Umbilical cord (tissue), 2 donors: ENCODE measurements around the gene TEPSIN. TPM values are rescaled to one million over a fixed set of nuclear protein-coding genes. Genes with fewer than 3 reads are reported as not detected.
A peak's percentile ranks its signal among the peaks of the same experiment; 100 is the strongest.

Experiments used
- DNase-seq: peaks from one replicate; pipeline ENCODE4 v3.0.0-alpha.2; 2015; ENCODE audit warnings: low spot score
- total RNA-seq: library from RNA; depleted of rRNA; stranded (reverse); fragments of >200 nt; gene quantifications from one replicate; pipeline ENCODE4 v1.2.3, GENCODE V29; 2014; ENCODE audit warnings: low replicate concordance; ENCODE audit not compliant: insufficient read depth

The TEPSIN gene, protein sequence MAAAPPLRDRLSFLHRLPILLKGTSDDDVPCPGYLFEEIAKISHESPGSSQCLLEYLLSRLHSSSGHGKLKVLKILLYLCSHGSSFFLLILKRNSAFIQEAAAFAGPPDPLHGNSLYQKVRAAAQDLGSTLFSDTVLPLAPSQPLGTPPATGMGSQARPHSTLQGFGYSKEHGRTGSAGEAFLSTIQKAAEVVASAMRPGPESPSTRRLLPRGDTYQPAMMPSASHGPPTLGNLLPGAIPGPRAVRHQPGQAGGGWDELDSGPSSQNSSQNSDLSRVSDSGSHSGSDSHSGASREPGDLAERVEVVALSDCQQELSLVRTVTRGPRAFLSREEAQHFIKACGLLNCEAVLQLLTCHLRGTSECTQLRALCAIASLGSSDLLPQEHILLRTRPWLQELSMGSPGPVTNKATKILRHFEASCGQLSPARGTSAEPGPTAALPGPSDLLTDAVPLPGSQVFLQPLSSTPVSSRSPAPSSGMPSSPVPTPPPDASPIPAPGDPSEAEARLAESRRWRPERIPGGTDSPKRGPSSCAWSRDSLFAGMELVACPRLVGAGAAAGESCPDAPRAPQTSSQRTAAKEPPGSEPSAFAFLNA
- total RNA-seq: 9.4 TPM

DNA sequence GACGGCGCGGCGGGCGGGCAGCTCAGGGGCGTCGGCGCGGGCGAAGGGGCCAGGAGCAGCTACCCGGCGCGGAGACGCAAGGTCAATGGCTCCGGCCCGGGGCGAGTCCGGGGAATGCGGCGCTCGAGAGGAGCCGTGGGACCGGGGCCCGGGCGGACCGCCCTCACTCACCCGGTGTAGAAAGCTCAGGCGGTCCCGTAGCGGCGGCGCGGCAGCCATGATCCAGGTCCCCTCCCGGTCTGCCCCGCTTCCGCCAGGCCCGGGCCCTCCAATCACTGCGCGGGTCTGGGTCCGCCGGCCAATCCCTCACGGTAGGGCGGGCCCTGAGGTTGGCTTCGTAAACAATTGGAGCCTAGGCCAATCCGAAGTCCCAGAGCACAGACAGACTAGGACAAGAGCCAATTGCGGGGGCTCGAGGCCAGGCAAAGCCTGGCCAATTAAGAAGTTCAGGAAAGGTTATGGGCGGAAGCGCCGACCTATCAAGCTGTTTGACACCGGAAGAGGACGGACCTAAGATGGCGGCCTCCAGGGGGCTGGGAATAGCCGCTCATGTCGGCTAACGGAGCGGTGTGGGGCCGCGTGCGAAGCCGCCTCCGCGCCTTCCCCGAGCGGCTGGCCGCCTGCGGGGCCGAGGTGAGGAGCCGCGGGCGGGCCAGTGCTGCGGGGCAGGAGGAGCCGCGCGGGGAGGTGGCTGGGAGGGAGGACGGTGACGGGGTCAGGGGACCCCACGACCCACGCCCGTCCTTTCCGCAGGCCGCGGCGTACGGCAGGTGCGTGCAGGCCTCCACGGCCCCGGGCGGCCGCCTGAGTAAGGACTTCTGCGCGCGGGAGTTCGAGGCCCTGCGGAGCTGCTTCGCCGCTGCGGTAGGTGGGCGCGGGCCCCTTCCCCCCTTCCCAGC is at the start of gene TEPSIN, which contains the start of gene NDUFAF8:
Gene TEPSIN, minus strand, starts transcription at position 241 of the 899 bp plus-strand sequence. Its CDS starts 22 bp downstream, at position 219.
Gene NDUFAF8, plus strand, starts transcription at position 504 of the 899 bp plus-strand sequence. Its CDS starts 46 bp downstream, at position 550.
- DNase-seq: peak; percentile 100

DNA sequence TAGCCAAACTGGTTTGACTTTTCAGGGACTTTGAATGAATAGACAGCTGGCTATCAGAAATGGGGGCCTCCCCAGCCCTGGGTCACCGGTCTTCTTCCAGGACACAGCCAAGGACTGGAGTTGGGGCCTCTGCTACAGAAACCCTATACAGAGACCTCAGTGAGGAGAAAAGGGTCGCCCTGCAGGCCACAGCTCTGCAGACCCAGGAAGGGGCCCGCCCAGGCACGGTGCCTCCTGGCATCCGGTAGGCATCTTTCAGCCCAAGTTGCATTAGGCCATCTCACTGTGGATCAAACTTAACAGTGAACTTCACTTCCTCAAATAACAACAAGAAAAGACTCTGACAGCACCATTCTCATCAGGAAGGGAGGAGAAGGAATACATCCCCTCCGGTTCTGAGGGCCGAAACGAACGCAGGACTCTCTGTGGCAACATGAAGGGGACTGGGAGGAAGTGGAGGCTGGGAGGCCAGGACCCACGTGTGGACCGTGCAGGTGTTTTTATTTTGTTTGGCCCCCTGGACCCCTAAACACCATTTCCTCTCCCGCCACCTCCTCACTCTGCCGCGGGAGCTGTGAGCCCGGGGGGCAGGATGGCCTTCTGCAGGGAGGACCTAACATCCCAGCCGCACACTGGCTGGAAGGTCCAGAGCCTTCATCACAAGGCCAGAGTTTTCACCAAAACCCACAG is 49.0 kb upstream of the TEPSIN start:
- DNase-seq: no peak

DNA sequence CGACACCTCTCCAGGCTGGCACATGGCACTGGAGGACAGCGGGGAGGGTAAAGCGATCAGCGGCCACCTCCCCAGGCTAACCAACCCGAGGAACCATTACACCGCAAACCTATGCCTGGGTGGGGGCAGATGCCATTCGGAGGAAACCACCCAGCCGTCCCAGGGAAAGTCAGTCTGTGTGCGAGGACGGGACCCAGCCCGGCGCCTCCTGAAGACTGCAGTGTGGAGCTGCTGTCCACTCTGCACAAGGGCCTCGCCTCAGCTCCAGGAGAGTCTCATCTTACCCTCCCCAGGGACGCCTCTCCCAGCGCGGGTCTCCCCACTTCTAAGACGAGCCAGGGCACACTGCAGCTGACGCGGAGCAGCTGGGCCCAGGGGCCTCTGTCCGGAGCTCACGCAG is 48.3 kb upstream of the TEPSIN start:
- DNase-seq: no peak

DNA sequence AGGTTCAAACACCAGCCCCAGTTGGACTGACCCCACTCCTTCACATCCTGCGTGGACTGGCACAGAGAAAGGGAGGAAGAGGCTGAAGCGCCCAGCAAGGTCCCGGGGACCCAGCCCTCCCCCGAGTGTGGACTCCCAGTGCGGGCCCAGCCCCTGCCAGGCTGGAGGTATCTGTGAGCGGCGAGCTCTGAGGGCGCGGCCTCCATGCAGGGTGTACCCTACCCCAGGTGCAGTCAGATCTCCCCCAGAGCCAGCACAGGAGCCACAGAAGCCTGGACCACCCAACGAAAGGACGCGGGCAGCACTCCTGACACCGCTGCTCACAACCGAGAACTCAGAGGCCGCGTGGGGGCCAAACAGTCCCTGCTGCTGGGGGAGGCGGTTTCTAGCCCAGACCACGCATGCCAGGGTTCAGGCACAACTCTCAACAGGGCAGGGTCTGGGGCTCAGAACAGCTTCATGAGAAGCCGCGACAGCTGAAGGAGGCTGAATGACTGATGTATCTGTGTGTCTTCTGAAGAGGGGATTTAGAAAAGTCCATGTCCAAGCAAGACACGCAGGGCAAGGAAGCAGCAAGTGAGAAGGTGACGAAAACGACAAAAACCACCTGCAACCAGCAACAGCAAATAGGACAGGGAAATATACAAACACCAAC is 47.8 kb upstream of the TEPSIN start:
- DNase-seq: no peak

DNA sequence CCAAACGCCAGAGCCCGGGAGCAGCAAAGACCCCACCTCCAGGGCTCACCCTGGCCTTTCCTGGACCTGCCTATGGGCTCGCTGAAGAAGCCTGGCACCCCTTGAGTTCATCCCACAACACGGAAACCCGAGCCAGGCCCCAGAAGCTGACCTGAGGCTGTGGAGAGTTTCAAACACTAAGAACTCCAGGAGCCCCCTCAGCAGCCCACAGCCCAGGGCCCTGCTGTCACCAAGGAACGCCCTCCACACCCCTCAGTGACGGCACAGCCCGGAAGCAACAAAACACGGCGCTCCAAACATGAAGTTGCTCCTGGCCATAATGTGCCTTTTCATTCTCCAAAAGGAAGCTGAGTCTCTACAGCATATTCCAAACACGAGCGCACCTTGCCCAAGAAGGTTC is 47.0 kb upstream of the TEPSIN start:
- DNase-seq: no peak

DNA sequence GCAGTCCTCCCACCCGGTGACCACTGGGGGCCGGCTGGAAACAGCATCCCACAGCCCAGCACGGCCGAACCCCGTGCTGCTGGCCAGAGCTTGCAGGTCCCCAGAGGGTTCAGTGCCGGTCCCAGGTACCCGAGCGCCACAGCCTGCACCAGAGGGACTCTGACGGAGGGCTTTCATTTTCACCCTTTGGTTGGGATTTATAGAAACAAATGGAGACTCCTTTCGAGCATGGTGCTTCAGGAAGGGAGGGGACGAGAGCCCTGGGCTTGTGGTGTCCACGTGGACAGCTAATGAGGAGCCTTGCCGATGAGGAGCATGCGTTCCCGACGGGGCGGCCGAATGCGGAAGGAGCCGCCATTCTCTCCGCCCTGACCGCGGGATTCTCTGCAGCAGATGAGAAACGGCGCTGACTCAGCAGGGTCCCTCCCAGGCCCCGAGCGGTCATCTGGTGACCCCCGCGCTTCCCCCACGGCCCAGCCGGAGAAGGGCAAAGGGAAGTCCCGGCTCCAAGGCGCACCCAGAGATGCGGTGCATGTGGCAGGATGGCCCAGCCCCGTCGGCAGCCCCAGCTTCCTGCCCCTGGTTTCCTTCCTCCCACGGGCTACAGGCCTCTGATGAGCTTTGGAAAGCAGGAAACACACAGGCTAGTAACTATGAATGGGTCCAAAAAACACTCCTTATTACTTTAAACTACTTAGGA is 46.5 kb upstream of the TEPSIN start:
- DNase-seq: peak; percentile 61

DNA sequence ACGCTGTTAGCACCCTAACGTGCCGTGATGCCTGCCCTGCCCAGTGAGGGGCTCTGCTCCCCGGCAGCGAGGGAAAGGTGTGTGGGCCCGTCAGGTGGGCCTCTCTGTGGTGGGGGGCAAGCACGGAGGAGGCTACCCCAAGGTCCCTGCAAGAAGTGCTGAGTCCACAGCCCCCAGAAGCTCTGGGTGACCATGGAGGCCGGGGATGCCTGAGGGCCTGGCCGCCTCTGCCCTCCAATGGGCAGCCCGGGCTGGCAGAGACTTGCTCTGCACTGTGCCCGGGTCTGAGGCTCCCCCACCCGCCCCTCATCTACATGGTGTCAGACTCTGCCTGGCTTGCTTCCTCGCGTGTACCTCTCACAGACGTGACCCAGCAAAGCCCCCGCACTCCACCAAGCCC is 44.0 kb upstream of the TEPSIN start:
- no peak for DNase-seq

DNA sequence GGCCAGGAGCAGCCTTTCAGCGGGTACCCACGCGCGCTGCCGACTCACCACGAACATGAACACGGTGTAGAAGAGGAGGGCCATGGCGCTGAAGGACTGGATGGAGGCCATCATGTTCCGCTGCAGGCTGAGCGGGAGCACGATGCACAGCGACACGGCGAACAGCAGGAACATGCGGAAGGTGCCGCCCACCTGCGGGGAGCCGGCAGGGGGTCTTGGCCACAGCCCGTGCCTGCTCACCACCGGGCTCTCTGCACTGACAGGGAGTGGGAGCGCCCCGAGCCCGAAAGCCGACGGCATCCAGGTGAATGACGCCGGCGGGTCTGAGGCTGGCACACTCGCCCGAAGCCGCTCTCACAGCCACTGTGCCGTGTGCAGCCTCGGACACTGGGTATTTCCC is 43.3 kb upstream of the TEPSIN start:
- no peak for DNase-seq

DNA sequence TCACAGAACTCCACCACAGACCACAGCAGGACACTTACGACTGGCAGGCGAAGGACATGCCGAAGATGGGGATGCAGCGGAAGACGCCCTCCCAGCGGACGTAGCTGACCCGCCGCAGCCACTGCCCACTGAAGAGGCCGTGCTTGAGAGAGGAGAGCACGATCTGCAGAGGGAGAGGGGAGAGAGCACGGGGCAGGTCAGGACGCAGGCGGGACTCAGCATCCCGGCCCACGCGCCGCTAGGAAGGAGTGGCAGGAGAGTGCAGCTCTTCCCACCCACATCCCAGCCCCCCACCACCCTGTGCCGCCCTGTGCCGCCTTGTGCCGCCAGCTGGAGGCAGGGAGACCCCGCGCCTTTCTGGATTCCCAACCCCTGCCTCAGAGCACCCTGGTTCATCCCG is 41.7 kb upstream of the TEPSIN start:
- DNase-seq: no peak

DNA sequence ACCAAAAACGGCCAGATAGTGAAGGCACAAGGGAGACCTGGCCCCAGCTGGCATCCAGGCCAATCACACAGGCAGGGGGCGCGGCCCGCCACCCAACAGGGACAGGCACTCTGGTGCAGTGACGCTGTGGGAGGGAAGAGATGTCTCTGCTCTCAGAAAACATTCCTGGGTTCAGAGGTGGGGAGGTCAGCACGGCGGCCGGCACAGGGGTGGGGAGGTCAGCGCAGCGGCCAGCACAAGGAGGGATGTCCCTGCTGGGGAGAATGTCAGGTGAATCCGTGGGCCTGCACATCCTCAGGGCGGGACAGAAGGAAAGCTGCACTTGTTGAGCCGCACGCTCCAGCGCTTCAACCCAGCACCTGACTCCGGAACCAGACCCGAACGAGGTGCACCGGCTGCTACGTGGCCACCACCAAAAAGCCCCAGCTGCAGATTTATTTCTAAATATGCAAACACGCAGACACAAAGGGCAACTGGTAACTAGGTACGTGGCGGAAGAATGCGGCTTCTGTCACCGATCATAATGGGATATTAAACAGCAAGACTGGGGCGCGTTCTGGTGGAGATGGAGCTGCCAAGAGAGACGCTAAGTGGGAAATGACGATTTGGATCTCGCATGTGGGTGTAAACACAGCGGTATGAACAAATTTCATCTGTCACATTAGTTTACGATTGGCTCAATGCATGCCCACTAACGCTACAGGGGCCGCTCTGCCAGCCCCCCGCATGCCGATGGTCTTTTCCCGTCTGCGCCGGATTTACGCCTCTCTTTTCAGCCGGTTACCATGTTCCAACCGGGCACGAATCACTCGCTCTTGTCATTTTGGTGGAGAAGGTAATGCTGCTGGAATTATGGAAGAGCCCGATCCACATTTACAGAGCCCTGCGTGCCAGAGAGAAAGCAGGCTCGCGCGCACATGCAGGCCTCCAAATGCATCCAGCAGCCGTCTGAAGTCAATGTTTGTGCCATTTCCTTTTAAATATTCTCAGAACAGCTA is 40.7 kb upstream of the TEPSIN start:
- DNase-seq: no peak

DNA sequence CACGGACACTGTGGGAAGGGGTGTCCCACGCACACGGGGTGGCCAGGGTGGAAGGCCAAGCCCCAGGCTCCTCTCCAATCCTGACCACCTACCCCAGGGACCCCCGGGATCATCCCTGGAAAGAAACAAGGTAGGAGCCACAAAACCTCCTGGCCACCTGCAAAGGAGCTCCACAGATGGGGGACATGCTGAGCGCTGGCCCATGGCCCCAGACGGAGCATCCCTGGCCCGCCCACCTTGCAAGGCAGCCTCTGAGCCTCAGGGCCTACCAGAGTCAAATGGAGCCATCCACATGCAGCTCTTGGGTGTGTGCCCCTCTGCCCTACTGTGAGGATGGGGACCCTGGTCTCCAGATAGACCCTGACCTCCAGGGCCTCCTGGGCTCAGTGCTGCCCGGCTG is 40.0 kb upstream of the TEPSIN start:
- DNase-seq: no peak

DNA sequence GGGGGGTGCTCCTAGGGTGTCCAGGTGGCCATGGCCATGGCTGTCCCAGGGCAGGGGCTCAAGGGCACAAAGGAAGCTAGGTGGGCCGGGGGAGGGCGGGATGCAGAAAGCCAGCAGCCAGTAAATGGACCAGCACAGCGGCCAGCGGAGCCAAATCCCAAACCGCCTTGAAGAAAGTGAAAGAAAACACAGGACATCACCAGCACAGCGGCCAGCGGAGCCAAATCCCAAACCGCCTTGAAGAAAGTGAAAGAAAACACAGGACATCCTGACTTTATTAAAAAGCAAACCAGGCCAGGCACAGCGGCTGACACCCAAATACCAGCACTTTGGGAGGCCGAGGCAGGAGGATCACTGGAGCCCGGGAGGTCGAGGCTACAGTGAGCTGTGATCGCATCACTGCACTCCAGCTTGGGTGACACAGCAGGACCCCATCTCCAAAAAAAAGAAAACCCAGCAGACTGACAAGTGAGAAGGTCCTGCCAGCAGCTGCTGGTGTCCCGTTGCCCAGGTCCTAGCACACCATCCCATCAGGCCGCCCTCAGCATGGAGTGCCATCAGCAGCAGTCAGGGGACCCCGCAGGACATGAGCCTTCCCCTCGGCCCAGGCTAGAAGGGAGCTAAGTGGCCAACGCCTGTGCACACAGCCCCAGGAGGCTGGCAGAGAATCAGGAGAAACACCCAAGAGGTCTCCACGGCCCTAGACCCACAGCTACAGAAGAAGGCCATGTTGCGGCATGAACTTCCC is 39.3 kb upstream of the TEPSIN start:
- no peak for DNase-seq

DNA sequence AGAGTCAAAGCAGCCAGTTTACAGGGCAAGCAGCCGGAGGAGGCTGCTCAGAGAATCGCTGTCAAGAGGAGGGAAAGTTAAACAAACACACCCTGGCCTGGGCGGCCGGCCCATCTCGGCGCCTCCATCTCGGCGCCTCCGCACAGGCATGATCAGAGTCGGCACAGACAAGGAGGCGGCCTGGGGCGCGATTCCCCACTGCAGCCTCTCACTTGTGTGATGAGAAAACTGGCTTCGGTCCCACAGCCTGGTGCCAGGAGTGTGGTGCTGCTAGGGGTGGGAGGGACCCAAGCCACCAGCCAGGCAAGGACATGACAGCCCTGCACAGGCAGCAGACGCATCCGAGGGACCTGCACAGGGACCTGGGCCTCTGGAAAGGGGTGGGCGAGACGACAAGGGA is 38.6 kb upstream of the TEPSIN start:
- no peak for DNase-seq

DNA sequence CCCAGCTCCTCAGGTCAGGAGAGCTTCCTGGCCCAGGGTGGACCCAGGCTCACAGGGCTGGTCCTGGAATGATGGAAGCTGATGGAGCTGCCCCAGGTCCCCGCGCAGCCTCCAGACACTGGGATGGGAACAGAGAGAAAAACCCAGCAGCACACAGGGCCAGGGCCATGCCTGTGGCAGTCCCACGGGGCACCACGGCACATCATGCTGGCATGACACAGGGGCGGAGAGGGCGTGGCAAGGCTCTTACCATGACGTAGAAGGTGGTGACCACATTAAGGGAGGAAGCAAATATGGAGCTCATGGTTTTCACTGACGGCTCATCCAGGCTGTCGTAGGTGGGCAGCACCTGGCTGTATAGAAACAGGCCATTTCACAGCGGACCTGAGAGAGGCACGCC is 37.9 kb upstream of the TEPSIN start:
- no peak for DNase-seq

DNA sequence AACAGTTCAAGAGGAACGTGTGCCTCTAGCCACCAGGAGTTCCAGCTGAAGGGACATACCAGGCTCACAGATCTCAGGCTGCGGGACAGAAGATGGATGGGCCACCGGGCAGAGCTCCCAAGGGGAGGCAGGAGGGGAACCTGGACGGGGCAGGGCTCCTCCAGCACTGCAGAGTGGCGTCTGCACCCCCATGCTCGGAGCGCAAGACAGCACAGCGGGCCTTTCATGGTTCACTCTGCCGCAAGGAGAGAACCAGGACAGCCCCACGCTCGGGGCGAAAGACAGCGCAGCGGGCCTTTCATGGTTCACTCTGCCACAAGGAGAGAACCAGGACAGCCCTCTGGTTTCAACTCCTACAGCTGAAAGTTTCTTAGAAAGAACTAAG is 35.6 kb upstream of the TEPSIN start:
- no peak for DNase-seq

DNA sequence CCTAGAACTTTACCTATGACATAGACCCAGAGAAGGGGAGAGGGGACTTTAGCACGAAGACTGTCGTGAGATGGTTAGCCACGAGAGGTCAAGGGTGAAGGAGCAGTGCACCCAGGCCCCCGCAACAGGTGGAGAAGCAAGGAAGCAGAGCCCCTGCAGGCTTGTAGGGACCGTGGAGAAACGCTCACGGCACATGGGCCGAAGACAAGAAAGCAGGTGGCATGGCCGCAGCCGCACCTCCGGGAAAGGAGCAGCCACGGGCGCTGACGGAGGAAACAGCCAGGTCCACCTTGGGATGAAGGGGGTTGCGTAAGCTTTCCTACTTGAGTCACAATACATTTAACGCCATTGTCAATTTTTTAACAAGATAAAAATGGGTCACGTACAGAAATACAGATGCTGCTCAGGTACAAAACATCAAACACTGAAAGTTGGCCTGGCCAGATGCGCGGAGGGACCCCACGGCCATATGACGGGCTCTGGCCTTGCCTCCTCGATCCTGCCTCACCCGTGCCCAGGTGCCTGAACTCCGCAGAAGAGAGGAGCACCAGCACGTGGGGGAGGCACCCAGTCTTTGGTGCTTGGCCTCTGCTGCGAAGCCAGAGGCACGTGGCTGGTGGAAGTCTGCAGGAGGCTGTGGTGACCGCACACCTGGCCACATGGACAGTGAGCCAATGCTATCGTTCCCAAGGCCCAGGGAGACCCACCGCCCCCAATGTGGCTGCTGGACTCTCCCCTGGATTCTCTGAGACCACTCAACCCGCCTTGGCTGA is 35.0 kb upstream of the TEPSIN start:
- no peak for DNase-seq

DNA sequence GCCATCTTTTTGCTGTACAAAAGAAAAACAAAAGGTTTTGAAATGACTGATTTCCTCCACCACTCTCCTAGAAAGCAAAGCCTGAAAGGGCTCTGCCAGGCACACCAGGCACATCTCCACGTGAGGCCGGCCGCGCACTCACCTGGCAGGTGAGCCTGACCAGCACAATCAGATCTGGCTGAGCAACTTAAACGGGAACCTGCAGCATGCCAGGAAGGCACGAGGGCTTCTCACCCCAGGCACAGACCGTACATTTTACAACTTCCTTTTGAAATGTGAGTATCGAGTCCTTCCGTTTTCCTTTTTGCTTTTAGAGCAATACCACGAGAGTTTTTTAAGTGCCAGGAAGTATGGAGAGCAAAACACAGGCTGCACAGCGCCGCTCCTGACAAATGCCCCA is 33.8 kb upstream of the TEPSIN start:
- no peak for DNase-seq

DNA sequence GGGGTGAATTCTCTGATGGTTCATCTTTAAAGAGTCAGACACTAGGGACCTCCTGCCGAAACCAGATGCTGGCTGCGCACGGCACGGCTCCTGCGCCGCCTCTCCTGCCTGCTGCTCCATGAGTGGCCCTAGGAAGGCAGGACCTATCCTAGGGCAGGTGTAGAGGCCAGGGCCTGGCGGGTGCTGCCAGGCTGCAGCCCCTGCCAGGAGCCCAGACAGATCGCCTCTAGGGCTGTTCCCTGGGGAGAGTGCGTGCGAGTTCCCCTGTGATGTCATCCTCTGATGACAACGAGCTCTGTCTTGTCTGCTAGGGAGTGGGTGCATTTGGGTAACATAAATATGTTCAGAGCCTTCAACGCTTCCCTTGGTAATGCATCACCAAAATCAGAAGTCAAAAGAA is 32.4 kb upstream of the TEPSIN start:
- no peak for DNase-seq
